ENCODE measurements around the gene PRG3. TPM values are rescaled to one million over a fixed set of nuclear protein-coding genes. Genes with fewer than 3 reads are reported as not detected.

Gene PRG3
- total and polyA plus RNA-seq, 9 of the 15 experiments (the other 6 are each of a cell fraction or from before 2014, with no cell fraction given) = 0.18 to 0.55 (median 0.38) TPM; not detected in 6

DNA sequence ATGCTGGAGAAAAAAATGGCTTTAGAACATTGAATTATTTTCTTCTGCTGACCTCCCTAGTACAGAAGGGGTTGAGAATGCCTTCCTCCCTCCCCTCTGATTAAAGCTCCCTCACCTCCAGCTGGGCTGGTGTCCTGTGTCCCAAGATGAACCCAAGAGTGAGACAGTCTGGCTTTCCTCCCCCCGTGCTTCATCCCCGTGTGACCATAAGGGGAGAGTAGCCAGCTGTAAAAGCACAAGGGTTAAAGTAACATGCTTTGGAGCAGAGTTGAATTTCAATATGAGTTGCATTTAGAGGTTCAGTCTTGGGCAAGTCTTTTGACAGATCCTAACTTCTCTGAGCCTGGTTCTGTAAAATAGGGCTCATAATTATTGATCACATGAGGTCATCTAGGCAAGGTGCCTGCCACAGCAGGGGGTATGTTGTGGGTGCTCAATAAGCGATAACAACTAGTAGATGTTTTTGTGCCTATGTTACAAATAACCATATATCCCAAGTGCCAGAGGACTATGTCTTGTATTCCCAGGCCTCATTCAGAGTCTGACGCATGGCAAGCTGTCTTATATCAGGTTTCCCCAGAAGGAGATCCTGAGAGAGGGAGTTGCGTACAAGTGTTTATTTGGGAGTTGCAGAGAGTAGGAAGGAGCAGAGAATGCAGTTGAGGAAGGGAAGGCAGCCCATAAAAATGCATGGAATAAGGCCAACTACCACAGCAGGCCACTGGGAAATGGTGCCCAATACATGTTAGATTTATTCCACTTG lies 5.4 kb upstream of the PRG3 start:
- Histone ChIP-seq H4K20me1 (replicated peaks; ENCODE audit: control insufficient read depth, insufficient read depth, low read length) (no peaks in the 10 kb centered on the region), H3K36me3 (ENCODE audit: control insufficient read depth, insufficient read depth, low read length) (no peaks in the 10 kb centered on the region), H2AFZ (ENCODE audit: low read depth, low read length) (peak overlapping the region; percentile 17; the same call in 1 of the 2 replicates), H3K4me2 (ENCODE audit: insufficient read depth, low read length) (peak overlapping the region; percentile 29; the same call in 1 of the 2 replicates), H3K4me3 (no peak overlapping the region), H3K79me2 (ENCODE audit: control insufficient read depth, insufficient read depth, low read length) (no peaks in the 10 kb centered on the region), H3K27ac (ENCODE audit: extremely low read depth, low read depth, low read length) (no peak overlapping the region), H3K27me3 (ENCODE audit: control insufficient read depth in 2 of 2, insufficient read depth in 2 of 2, low read length in 2 of 2) (no peaks in the 10 kb centered on the region), H3K4me1 (replicated peaks in 1 of 2; ENCODE audit: control insufficient read depth in 2 of 2, insufficient read depth in 2 of 2, low read length in 2 of 2) (peaks cover 40 to 65% of the 10 kb centered on the region in 2 experiments), H3K9me1 (ENCODE audit: control insufficient read depth, insufficient read depth, low read length) (no peaks in the 10 kb centered on the region), H3K9ac (ENCODE audit: insufficient read depth in 1 of 2, low read depth in 2 of 2, low read length in 2 of 2) (peak overlapping the region in 1 of 2 experiments; percentile 73; a peak in 1 of 4 replicates), H3K9me3 (replicated peaks; ENCODE audit: control insufficient read depth, insufficient read depth, low read depth, low read length) (no peaks in the 10 kb centered on the region)
- in situ Hi-C loops (cut with MboI) = no loop called here
- no TSS peak for BruUV-seq (replicated peaks)
- FAIRE-seq = no peak
- ChIA-PET POLR2A (interaction anchor here (0.6 to 1.6 kb wide), 6 partner anchors 10 to 75 kb away, joined by 3 to 5 read pairs (median 3); no protein-coding TSS in a partner anchor), CTCF (ENCODE audit: low intra/inter-chr PET ratio) (no interaction called here)
- DNase-seq (ENCODE audit: extremely low read depth in 1 of 4, low spot score in 3 of 4) = no peak
- no peak for ATAC-seq
- intact Hi-C loops (cut with micrococcal nuclease) = loop anchor here (2.0 kb wide), 1 partner anchor 38 kb away; no protein-coding TSS in a partner anchor
- WGBS (ENCODE audit: insufficient coverage, low coverage, missing lambda C conversion rate) = 39% methylated on average over 5 of the region's 5 CpGs
- TF ChIP-seq SP1 (CRISPR knock-in tag; IDR thresholded peaks at IDR 0.05) = no peak
- TF ChIP-seq, protein P1, sequence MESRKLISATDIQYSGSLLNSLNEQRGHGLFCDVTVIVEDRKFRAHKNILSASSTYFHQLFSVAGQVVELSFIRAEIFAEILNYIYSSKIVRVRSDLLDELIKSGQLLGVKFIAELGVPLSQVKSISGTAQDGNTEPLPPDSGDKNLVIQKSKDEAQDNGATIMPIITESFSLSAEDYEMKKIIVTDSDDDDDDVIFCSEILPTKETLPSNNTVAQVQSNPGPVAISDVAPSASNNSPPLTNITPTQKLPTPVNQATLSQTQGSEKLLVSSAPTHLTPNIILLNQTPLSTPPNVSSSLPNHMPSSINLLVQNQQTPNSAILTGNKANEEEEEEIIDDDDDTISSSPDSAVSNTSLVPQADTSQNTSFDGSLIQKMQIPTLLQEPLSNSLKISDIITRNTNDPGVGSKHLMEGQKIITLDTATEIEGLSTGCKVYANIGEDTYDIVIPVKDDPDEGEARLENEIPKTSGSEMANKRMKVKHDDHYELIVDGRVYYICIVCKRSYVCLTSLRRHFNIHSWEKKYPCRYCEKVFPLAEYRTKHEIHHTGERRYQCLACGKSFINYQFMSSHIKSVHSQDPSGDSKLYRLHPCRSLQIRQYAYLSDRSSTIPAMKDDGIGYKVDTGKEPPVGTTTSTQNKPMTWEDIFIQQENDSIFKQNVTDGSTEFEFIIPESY (CRISPR knock-in tag; IDR thresholded peaks at IDR 0.05) = no peak
- no peak for TF ChIP-seq ZNF586 (CRISPR knock-in tag; conservative IDR thresholded peaks at IDR 0.05)
- TF ChIP-seq, protein P2, sequence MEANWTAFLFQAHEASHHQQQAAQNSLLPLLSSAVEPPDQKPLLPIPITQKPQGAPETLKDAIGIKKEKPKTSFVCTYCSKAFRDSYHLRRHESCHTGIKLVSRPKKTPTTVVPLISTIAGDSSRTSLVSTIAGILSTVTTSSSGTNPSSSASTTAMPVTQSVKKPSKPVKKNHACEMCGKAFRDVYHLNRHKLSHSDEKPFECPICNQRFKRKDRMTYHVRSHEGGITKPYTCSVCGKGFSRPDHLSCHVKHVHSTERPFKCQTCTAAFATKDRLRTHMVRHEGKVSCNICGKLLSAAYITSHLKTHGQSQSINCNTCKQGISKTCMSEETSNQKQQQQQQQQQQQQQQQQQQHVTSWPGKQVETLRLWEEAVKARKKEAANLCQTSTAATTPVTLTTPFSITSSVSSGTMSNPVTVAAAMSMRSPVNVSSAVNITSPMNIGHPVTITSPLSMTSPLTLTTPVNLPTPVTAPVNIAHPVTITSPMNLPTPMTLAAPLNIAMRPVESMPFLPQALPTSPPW (CRISPR knock-in tag; IDR thresholded peaks at IDR 0.05) = peak; percentile 47; the same call in 1 of the 2 replicates
- TF ChIP-seq, protein P3, sequence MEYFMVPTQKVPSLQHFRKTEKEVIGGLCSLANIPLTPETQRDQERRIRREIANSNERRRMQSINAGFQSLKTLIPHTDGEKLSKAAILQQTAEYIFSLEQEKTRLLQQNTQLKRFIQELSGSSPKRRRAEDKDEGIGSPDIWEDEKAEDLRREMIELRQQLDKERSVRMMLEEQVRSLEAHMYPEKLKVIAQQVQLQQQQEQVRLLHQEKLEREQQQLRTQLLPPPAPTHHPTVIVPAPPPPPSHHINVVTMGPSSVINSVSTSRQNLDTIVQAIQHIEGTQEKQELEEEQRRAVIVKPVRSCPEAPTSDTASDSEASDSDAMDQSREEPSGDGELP (CRISPR knock-in tag; IDR thresholded peaks at IDR 0.05; ENCODE audit: borderline replicate concordance) = no peak; the same call in 1 of the 2 replicates
- TF ChIP-seq MTA1 (IDR thresholded peaks at IDR 0.05; ENCODE audit: borderline replicate concordance) = no peak
- TF ChIP-seq HSF4 (CRISPR knock-in tag; IDR thresholded peaks at IDR 0.05; ENCODE audit: borderline replicate concordance) = no peak

All from K562 (cell line).